Measurements from ENCODE around the gene PANK2.

The PANK2 gene

DNA sequence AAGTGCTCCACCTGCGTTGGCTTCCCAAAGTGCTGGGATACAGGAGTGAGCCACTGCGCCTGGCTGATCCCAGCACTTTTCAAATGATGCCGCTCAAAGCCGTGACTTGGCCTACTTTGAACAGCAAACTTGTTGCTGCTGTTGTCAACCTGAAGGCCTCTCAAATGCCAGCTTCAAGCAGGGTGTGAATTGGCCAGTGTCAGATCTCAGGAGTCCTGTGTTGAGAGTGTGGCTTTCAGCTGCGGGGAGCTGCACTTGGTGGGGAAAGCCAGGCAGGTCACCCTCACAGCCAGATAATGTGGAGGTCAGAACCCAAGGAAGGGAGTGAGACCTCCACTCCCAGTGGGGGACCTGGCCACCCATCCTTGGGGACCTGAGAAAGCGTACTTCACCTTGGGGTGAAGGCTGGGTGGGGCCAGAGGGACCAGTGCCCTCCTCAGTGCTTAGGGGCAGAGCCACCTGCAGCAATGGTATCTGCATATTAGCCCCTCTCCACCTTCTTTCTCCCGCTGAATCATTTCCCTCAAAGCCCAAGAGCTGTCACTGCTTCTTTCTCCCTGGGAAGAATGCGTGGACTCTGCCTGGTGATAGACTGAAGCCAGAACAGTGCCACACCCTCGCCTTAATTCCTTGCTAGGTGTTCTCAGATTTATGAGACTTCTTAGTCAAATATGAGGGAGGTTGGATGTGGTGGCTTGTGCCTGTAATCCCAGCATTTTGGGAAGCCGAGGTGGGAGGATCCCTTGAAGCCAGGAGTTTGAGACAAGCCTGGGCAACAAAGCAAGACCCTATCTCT is 19.1 kb upstream of the PANK2 start:
- no peak for DNase-seq (ENCODE audit: low read depth)
- H3K4me3 ChIP-seq (ENCODE audit: low read depth, low read length) = no peak overlapping the region
- TF ChIP-seq, protein P1, sequence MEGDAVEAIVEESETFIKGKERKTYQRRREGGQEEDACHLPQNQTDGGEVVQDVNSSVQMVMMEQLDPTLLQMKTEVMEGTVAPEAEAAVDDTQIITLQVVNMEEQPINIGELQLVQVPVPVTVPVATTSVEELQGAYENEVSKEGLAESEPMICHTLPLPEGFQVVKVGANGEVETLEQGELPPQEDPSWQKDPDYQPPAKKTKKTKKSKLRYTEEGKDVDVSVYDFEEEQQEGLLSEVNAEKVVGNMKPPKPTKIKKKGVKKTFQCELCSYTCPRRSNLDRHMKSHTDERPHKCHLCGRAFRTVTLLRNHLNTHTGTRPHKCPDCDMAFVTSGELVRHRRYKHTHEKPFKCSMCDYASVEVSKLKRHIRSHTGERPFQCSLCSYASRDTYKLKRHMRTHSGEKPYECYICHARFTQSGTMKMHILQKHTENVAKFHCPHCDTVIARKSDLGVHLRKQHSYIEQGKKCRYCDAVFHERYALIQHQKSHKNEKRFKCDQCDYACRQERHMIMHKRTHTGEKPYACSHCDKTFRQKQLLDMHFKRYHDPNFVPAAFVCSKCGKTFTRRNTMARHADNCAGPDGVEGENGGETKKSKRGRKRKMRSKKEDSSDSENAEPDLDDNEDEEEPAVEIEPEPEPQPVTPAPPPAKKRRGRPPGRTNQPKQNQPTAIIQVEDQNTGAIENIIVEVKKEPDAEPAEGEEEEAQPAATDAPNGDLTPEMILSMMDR (IDR thresholded peaks at IDR 0.05; ENCODE audit: control insufficient read depth, extremely low read depth, insufficient read depth) = no peak

DNA sequence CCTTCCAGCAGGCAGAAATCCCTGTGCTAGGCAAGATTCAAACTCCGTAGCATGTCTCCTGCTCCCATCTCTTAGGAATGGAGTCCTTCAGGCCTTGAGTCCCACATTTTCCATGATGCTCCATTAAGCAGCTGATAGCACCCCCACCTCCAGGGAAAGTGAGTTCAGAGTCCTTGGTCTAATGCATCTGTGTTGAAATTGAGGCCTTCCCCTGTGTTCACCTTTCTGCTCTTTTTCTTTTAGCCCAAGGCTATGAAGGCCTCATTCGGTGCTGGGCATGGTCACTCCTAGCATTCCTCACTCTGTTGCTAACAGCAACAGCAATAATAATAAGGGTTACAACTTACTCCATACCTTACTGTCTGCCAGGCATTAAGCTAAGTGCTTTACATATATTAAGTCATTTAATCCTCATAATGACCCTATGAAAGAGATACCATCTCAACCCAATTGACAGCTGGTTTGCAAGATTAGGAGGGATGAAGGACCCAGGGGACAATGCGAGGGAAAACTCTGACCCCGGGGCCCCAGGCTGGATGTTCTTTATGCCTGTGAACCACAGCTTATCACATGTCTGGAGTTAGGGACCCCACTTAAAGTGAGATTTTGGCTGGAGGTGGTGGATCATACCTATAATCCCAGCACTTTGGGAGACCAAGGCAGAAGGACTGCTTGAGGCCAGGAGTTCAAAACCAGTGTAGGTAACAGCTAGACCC is 17.5 kb upstream of the PANK2 start:
- H3K4me3 ChIP-seq (ENCODE audit: low read depth, low read length) = no peak overlapping the region
- DNase-seq (ENCODE audit: low read depth) = no peak

GRCh38 chr20:3873507-3873906 is 15.7 kb upstream of the PANK2 start:
- no peak for DNase-seq (ENCODE audit: low read depth)

More for the DNA sequence above, 17.5 kb upstream of the PANK2 start:
- TF ChIP-seq, protein P1 (IDR thresholded peaks at IDR 0.05; ENCODE audit: control insufficient read depth, extremely low read depth, insufficient read depth) = no peak

DNA sequence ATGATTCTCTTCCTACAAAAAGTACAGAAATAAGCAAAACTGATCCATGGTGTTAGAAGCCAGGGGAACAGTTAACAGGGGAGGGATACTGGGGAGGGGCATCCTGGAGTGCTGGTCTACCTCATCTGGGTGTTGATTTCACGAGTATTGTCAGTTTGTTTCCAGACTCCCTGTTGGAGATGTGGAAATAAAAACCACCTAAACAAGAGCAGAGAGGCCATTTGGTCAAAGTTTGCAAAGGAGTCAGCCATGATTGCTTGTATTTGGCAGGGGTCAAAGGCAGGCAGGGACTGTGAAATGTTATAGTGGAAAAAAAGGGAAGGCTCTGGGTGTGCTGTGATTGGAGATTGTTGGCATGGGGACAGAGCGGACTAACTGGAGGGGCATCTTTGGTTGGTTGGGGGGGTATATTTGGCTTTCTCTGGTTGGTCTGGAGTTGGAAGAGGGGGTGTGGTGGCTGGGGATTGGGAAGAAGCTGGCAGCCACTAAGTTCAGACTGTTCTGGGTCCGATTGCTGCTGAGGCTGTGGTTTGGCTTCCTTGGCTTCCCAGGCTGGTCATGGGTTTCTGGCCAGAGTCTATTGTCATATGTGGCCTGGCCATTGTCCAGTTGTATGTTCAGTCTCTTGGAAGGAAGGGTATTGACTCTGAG is 14.9 kb upstream of the PANK2 start:
- no peak for DNase-seq (ENCODE audit: low read depth)
- TF ChIP-seq, protein P1 (IDR thresholded peaks at IDR 0.05; ENCODE audit: control insufficient read depth, extremely low read depth, insufficient read depth) = no peak

More at GRCh38 chr20:3873507-3873906, 15.7 kb upstream of the PANK2 start:
- TF ChIP-seq, protein P1 (IDR thresholded peaks at IDR 0.05; ENCODE audit: control insufficient read depth, extremely low read depth, insufficient read depth) = no peak
- no peak overlapping the region for H3K4me3 ChIP-seq (ENCODE audit: low read depth, low read length)

GRCh38 chr20:3875378-3875974 is 13.7 kb upstream of the PANK2 start:
- TF ChIP-seq, protein P1 (IDR thresholded peaks at IDR 0.05; ENCODE audit: control insufficient read depth, extremely low read depth, insufficient read depth) = no peak
- DNase-seq (ENCODE audit: low read depth) = no peak
- H3K4me3 ChIP-seq (ENCODE audit: low read depth, low read length) = no peak overlapping the region

More for the DNA sequence above, 14.9 kb upstream of the PANK2 start:
- no peak overlapping the region for H3K4me3 ChIP-seq (ENCODE audit: low read depth, low read length)

GRCh38 chr20:3876000-3876399 is 13.2 kb upstream of the PANK2 start:
- TF ChIP-seq, protein P1 (IDR thresholded peaks at IDR 0.05; ENCODE audit: control insufficient read depth, extremely low read depth, insufficient read depth) = no peak
- no peak for DNase-seq (ENCODE audit: low read depth)
- H3K4me3 ChIP-seq (ENCODE audit: low read depth, low read length) = no peak overlapping the region

Measured in LNCaP clone FGC (cell line).